Astrocyte (in vitro differentiated cells and primary cell): ENCODE results near the gene C13orf42. TPM values are rescaled to one million over a fixed set of nuclear protein-coding genes. Genes with fewer than 3 reads are reported as not detected.

Experiments used
- DNase-seq: peaks from one replicate; pipeline ENCODE4 v3.0.0-alpha.2; 2010; ENCODE audit warnings: low read depth
- FAIRE-seq: peaks from 2 replicates; lab custom pipeline; 2011; peaks lifted over from hg19 to GRCh38; lab: Jason Lieb, UNC
- H2AFZ ChIP-seq: 2 replicates; pipeline ENCODE4 v1.6.0; 2012; ENCODE audit warnings: low read depth, low read length, inconsistent platforms
- H3K27ac ChIP-seq: 2 replicates; pipeline ENCODE4 v1.5.1; 2011; ENCODE audit warnings: low read depth, low read length, inconsistent platforms
- H3K27me3 ChIP-seq: 2 replicates; pipeline ENCODE4 v1.6.0; 2011; ENCODE audit warnings: low read length, inconsistent platforms; ENCODE audit not compliant: insufficient read depth
- H3K36me3 ChIP-seq: 2 replicates; pipeline ENCODE4 v1.5.1; 2011; ENCODE audit warnings: low read length, inconsistent platforms; ENCODE audit not compliant: insufficient read depth
- H3K4me1 ChIP-seq: 2 replicates; pipeline ENCODE4 v1.5.1; 2011; ENCODE audit warnings: low read length, inconsistent platforms; ENCODE audit not compliant: insufficient read depth
- H3K4me2 ChIP-seq: 2 replicates; pipeline ENCODE4 v1.6.0; 2012; ENCODE audit warnings: low read length, inconsistent platforms
- H3K4me3 ChIP-seq: 2 replicates; pipeline ENCODE4 v1.5.1; 2011; ENCODE audit warnings: low read depth, mild to moderate bottlenecking, low read length, inconsistent platforms; ENCODE audit not compliant: insufficient read depth
- H3K79me2 ChIP-seq: 2 replicates; pipeline ENCODE4 v1.6.0; 2012; ENCODE audit warnings: mild to moderate bottlenecking, low read length, inconsistent platforms; ENCODE audit not compliant: insufficient read depth
- H3K9ac ChIP-seq: 2 replicates; pipeline ENCODE4 v1.6.0; 2012; ENCODE audit warnings: mild to moderate bottlenecking, low read length, inconsistent platforms
- H3K9me3 ChIP-seq: 2 replicates; pipeline ENCODE4 v1.5.1; 2012; ENCODE audit warnings: low read depth, mild to moderate bottlenecking, low read length, inconsistent platforms; ENCODE audit not compliant: insufficient read depth
- H4K20me1 ChIP-seq: 2 replicates; pipeline ENCODE4 v1.6.0; 2012; ENCODE audit warnings: low read length, inconsistent platforms; ENCODE audit not compliant: insufficient read depth
- H3K27ac Mint-ChIP-seq: one replicate; pipeline ENCODE4 v1.8.0; 2021; ENCODE audit warnings: mild to moderate bottlenecking, mixed read lengths; ENCODE audit not compliant: unreplicated experiment
- H3K27me3 Mint-ChIP-seq: one replicate; pipeline ENCODE4 v1.8.0; 2021; ENCODE audit warnings: low read depth, mixed read lengths; ENCODE audit not compliant: unreplicated experiment
- H3K36me3 Mint-ChIP-seq: one replicate; pipeline ENCODE4 v1.8.0; 2021; ENCODE audit warnings: low read depth, mixed read lengths; ENCODE audit not compliant: unreplicated experiment
- H3K4me1 Mint-ChIP-seq: one replicate; pipeline ENCODE4 v1.8.0; 2021; ENCODE audit warnings: low read depth, mixed read lengths; ENCODE audit not compliant: unreplicated experiment
- H3K4me3 Mint-ChIP-seq: one replicate; pipeline ENCODE4 v1.8.0; 2021; ENCODE audit warnings: mild to moderate bottlenecking, moderate library complexity, mixed read lengths; ENCODE audit not compliant: unreplicated experiment
- H3K9me3 Mint-ChIP-seq: one replicate; pipeline ENCODE4 v1.8.0; 2021; ENCODE audit warnings: mild to moderate bottlenecking, mixed read lengths; ENCODE audit not compliant: unreplicated experiment
- CTCF ChIP-seq: IDR thresholded peaks from 2 replicates; pipeline ENCODE4 v1.5.1; 2011; ENCODE audit warnings: low read depth, mild to moderate bottlenecking, inconsistent platforms, low read length, moderate library complexity; ENCODE audit not compliant: insufficient read depth
- EZH2 ChIP-seq: IDR thresholded peaks from 2 replicates; pipeline ENCODE4 v1.6.1; 2012; ENCODE audit warnings: mild to moderate bottlenecking, low read length, inconsistent platforms; ENCODE audit not compliant: insufficient read depth
- total RNA-seq: library from RNA; stranded (reverse); gene quantifications from 2 replicates; pipeline ENCODE4 v1.2.1, GENCODE V29; 2021

The C13orf42 gene
- total RNA-seq, 1 donor from 2014 or later: not detected

- Histone ChIP-seq H3K4me3 (no peak overlapping the region), H4K20me1 (no peaks in the 10 kb centered on the region), H3K27me3 (peaks cover 22% of the 10 kb centered on the region), H3K9ac (no peak overlapping the region), H3K27ac (no peak overlapping the region), H3K9me3 (no peaks in the 10 kb centered on the region), H3K36me3 (no peaks in the 10 kb centered on the region), H3K4me2 (no peak overlapping the region), H3K4me1 (no peaks in the 10 kb centered on the region), H3K79me2 (no peaks in the 10 kb centered on the region), H2AFZ (no peak overlapping the region)
- FAIRE-seq (no peak), DNase-seq (peak; percentile 28)
- peaks cover 7% of the 10 kb centered on the region for H3K4me1 Mint-ChIP-seq
- H3K9me3 Mint-ChIP-seq: peaks cover 5% of the 10 kb centered on the region
- TF ChIP-seq EZH2 (no peak), CTCF (peak; percentile 84)
- H3K27me3 Mint-ChIP-seq: peaks cover 8% of the 10 kb centered on the region
- no peaks in the 10 kb centered on the region for H3K36me3 Mint-ChIP-seq
- no peak overlapping the region for H3K27ac Mint-ChIP-seq
- H3K4me3 Mint-ChIP-seq: no peak overlapping the region
These were observed 14.6 kb upstream of the C13orf42 start for GRCh38 chr13:51125495-51126226.

- Histone ChIP-seq H3K79me2 (no peaks in the 10 kb centered on the region), H2AFZ (no peak overlapping the region), H3K36me3 (no peaks in the 10 kb centered on the region), H3K4me1 (no peaks in the 10 kb centered on the region), H4K20me1 (no peaks in the 10 kb centered on the region), H3K9ac (no peak overlapping the region), H3K27me3 (peaks cover 22% of the 10 kb centered on the region), H3K27ac (no peak overlapping the region), H3K4me2 (no peak overlapping the region), H3K4me3 (no peak overlapping the region), H3K9me3 (no peaks in the 10 kb centered on the region)
- no peaks in the 10 kb centered on the region for H3K36me3 Mint-ChIP-seq
- no peak overlapping the region for H3K27ac Mint-ChIP-seq
- peaks cover 2% of the 10 kb centered on the region for H3K9me3 Mint-ChIP-seq
- H3K4me1 Mint-ChIP-seq: peaks cover 7% of the 10 kb centered on the region
- H3K4me3 Mint-ChIP-seq: no peak overlapping the region
- peaks cover 11% of the 10 kb centered on the region for H3K27me3 Mint-ChIP-seq
- DNase-seq: peak; percentile 20
- TF ChIP-seq EZH2: no peak
- TF ChIP-seq CTCF: no peak
- FAIRE-seq: no peak
These were observed 11.9 kb upstream of the C13orf42 start for GRCh38 chr13:51122868-51123566.
